ENCODE measurements around the gene CNOT10.
"Not testable (repeated sequence)": the region's sequence is repeated elsewhere in the genome, so short reads cannot be mapped to it uniquely, and the experiment has no call there.

The CNOT10 gene

DNA sequence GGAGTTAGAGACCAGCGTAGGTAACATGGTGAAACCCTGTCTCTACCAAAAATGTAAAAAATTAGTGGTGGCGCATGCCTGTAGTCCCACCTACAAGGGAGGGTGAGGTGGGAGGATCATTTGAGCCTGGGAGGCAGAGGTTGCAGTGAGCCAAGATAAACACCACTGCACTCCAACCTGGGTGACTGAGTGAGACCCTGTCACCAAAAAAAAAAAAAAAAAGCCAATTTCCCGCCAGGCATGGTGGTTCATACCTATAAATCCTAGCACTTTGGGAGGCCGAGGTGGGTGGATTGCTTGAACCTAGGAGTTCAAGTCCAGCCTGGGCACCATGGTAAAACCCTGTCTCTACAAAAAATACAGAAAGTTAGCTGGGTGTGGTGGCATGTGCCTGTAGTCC is 6.9 kb downstream of the CNOT10 start:
- DNase-seq: no peak

DNA sequence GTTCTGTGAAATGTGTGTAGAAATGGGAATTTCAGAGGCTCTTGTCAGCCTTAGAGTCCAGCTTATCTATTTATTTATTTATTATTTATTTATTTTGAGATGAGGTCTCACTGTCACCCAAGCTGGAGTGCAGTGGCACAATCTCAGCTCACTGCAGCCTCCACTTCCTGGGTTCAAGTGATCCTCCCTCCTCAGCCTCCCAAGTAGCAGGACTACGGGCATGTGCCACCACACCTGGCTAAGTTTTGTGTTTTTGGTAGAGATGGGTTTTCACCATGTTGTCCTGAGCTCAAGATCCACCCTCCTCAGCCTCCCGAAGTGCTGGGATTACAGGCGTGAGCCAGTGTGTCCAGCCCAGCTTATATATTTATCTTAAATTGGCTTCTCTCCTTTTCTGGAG is 11.5 kb downstream of the CNOT10 start:
- DNase-seq: no peak

DNA sequence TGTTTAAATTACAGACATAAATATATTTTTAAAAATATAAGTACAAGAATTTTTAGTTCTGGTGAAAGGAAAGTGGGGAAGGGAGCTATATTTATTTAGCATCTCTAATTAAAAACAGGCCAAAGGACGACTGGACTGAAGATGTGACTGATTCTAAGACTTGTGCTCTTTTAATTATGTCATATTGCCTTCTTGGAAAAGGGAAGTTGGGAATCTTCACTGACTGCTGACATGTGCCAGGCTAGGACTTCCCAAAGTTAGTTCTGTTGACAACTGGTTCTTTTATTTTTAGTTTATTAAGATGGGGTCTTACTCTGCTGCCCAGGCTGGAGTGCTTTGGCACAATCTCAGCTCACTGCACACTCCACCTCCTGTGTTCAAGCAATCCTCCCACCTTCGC is 13.5 kb downstream of the CNOT10 start:
- no peak for DNase-seq

DNA sequence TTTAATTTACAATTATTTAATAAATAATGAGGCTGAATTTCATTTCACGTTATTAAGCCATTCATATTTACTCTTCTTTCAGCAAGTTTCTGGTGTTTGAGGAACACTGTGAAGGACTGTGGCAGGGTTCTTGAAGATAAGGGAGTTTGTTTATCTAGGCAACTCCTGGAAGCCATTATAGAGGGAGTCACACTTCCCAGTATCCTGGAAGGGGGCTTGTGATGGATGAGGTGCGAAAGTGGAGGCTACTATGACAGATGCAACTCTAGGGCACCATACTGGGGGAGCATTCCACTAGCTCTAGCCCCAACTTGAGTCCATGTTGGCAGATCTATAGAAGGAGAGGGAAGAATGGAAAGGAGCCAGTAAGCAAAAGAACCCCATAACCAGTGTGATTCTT is 14.4 kb downstream of the CNOT10 start:
- DNase-seq: no peak

DNA sequence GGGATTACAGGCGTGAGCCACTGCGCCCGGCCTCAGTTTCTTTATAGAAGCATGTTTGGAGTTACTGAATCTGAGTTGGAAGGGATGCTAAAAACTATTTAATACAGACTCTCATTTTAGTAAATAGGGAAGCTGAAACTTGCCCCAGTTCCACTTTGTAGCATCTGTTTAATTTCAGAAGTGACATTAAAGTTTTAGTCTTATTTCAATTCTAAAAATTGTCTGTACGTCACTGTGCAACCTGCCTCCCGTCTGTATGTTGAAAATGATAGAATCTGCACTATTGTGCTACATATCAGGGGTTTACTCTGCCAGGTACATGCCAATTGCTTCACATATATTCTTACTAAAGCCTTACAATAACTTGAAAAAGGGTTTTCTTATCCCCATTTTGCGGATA is 15.3 kb downstream of the CNOT10 start:
- DNase-seq: no peak

DNA sequence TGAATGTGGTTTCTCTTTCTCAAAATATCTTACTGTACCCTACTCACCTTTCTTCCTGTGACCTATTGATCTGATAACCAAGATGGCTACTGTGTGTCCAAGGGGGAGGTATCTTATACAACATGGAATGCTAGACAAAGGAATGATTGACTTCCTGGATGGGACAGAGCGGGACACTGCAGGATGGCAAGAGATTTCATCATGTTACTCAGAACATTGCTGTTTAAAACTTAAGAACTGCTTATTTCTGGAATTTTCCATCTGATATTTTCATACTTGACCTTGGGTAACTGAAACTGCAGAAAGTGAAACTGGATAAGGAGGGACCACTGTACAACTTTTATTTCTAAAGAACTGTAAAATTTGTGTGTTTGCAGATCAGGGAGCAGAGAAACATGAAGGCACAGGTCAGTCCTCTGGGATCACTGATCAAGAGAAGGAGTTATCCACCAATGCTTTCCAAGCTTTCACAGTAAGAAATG is 18.5 kb downstream of the CNOT10 start:
- DNase-seq: no peak

DNA sequence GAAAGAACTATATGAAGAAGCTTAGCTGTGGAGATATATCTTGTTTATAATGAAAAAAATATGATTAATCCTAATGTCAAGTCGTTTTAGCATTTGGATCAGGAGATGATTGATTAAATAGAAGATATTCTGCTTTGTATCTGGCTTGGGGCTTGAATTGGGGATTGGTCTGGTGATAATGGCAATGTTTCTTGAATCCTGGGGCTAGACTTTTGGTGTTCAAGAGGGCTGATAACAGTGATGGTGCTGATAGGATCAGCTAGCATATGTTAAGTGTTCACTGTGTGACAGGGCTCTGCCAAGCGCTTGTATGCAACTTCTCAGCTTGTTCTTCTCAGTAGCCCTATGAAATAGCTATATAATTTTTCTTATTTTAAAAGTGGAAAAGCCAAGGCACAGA is 20.2 kb downstream of the CNOT10 start:
- DNase-seq: no peak

DNA sequence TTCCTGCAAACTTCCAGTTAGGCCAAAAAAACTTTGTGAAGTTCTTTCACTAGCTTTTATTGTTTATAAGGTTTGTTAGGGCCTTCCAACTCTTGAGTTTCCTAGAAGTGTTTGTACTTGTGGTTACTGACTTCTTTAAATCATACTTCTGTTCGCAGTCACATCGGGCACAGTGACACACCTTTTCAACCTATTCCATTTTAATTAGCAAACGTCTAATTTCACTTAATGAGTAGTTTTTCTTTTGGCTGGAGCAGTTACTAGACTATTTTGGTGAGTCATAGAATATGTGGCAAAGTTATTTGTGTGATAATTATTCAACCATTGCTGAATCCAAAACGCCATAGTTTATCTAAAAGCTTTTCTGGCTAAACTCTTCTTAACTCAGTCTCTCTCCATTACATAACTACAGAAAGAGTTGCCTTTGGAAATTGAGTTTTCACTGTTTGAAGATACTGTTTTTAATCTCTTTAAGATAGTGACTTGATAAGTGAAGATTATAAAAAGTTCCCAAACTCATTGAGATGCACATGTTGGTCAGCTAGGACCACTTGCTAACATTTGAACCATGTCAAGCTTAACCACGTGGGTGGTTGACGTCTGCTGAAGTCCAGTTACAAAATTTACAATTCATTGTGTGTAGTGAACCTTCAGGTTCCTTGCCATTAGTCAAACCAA is 21.5 kb downstream of the CNOT10 start:
- no peak for DNase-seq

DNA sequence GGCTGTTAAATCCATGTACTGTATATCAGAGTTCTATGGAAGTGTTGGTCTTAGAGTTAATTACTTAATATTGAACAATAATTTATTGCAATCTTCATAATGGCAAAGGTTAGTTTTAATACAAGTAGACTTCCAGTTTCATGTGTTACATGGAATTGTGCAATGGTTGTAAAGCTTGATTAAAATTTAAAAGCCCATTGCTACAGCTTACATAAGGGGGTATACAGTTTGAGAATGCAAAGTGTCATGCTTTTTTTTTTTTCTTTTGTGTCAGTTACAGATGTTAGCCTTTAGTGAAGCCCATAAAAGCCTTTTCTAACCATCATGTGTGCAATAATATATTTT is 22.0 kb downstream of the CNOT10 start:
- DNase-seq: no peak

DNA sequence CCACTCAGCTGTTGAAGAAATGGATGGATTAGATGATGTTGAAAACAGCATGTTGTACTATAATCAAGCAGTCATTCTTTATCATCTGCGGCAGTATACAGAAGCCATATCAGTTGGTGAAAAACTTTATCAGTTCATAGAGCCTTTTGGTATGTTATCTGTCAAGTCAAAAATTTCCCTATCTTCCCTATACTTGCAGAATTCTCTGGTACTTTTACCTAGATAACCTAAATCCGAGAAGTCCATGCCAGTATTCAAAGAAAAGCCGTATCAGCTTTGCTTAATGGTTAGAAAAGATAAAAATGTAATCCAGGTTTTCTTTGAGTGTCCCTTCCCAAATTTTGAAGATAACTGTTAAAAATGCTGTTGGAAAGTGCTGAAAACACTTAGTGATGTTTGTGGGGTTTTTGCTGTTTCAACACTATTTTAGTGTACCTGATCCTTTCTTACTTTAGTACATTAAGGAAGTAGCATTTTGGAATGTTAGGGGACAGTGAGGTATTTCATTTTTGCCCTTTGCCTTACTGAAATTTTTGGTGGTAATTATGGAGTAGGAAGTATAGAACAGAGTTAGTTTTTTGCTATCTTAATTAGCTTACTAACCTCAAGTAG is 23.8 kb downstream of the CNOT10 start:
- no peak for DNase-seq

DNA sequence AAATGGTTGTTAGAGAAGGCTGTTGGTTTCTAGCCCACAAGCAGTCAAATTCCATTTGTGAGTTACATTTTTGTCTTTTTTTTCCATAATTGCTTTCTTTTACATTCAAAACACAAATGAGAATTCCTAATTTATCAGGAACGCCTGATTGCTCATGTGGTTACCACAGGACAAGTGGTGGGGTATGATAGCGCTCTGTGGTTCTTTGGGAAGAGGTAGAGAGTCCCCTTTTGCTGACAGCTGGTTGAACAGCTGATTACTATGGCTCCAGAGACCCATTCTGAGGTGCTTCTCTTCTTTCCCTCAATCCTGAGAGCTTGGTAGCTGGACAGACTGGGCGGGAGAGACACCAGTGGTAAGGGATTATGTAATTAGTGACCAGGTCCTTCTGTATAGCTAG is 24.4 kb downstream of the CNOT10 start:
- no peak for DNase-seq

DNA sequence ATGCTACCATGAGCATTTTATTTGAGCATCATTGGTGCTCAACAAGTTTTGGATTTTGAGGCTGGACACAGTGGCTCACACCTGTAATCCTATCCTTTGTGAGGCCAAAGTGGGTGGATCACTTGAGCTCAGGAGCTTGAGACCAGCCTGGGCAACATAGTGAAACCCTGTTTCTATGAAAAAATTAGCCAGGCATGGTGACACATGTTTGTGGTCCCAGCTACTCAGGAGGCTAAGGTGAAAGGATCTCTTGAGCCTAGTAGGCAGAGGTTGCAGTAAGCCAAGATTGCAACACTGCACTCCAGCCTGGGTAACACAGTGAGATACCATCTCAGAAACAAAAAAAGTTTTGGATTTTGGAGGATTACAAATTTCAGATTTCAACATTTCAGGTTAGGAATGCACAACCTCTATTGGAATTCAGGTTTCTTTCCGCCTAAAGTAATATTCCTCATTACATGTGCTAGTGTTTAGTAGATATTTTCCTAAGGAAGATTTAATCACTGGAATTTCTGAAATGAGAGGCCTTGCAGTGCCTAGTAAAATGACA is 27.6 kb downstream of the CNOT10 start:
- no peak for DNase-seq

DNA sequence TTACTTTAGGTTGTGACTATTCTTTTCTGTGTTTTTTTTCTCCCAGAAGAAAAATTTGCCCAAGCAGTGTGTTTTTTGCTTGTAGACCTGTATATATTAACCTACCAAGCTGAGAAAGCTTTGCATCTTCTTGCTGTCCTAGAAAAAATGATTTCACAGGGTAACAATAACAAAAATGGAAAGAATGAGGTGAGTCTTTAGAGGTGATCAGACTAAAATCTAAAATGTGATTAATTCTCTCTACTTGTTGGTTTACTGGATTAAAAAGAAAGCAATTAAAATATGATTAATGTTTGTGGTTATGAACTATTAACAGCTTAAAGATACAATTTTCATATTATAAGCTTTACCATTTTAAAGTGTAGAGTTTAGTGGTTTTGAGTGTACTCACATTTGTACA is 28.2 kb downstream of the CNOT10 start:
- no peak for DNase-seq

DNA sequence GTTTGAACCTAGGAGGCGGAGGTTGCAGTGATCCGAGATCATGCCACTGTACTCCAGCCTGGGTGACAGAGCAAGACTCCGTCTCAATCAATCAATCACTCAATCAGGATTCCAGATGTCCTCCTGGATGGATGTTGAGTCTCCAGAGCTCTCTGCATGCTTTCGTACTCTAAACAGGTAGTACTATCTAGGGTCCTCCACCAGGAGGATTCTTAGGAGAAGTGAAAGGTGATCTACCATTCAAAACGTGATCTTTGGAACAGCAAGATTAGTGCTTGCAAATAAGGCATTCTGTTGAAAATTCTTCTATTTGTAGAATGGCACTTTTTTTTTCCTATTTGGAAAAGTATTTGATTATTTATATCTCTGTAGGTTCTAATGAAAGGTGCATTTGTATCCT is 34.3 kb downstream of the CNOT10 start:
- no peak for DNase-seq

DNA sequence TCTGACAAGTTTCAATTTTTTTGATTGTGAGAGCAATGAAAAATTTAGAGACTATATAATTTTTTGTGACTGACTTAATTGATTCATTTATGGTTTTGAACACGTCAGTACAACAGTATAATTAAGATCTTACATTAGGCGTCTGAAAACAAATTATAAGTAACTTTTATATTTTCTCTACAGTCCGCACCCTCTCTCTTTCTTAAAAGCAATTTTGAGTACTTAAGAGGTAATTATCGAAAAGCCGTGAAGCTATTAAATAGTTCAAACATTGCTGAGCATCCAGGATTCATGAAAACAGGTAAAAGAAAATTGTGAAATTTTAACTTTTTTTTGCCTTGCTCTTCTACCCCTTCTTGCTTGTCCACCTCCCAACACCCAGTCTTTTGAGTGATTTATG is 34.9 kb downstream of the CNOT10 start:
- DNase-seq: no peak

DNA sequence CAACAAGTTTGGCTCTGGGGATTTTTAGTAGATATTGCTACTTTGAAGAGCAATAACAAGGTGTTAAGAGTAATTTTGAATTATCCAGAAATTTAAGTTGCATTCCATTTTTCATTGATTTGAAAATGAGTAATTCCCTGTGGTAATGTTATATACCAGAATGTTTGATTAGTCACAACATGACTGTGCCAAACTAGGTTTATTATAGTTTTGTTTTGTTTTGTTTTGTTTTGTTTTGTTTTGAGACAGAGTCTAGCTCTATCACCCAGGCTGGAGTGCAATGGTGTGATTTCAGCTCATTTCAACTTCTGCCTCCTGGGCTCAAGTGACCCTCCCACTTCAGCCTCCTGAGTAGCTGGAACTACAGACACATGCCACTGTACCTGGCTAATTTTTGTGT is 40.7 kb downstream of the CNOT10 start:
- DNase-seq: no peak

DNA sequence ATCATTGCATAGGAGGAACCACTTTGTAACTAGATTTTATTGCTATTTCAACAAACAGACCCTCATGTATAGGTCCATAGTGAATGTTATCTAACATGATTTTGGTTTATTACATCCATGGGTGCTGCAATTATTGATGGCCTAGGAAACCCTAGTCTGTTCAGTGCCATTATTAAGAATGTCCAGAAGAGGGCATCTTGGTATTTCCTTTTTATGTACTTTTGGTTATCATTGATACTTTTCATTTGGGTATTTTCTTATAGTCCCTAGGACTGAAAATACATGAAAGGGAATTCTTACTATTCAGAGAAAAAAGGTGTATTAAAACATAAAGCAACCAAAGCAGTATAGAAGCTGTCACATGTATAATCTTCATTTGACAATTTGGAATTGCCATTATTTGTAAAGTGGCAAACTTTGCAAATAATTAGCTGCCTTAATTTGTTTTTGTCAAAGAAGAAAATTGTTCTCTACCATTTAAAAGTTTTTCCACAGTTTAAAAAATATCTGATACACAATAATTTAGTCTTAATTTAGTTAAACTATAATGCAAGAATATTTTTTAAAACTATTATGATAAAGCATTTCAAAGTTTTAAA is 48.7 kb downstream of the CNOT10 start:
- no peak for DNase-seq

DNA sequence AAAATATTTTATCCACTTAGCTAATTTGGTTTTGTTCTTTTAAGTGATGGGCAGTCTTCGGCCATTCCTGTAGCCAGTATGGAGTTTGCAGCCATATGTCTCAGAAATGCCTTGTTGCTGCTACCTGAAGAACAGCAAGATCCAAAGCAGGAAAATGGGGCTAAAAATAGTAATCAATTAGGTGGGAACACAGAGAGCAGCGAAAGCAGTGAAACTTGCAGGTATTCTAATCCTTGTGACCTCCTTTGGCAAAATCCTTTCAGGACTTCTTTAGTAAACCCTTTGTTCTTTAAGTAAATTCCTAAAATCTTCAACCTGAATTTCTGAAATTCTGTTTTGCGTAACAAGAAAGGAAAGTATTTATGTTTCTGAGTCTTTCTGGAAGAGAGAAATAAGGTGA is 49.8 kb downstream of the CNOT10 start:
- DNase-seq: no peak

DNA sequence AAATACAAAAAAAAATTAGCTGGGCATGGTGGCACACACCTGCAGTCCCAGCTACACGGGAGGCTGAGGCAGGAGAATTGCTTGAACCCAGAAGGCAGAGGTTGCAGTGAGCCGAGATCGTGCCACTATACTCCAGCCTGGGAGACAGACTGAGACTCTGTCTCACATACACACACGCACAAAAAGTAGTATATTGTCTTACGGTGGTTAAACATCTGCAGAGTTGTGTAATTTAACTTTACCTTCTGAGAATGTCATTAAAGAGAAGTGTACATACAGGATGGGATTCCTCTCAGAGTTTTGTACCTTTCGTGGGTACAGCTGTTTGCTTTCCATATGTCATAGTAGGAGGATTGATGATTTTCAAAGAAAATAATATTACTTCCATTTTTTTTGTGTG is 58.5 kb downstream of the CNOT10 start:
- not testable (repeated sequence) for DNase-seq

DNA sequence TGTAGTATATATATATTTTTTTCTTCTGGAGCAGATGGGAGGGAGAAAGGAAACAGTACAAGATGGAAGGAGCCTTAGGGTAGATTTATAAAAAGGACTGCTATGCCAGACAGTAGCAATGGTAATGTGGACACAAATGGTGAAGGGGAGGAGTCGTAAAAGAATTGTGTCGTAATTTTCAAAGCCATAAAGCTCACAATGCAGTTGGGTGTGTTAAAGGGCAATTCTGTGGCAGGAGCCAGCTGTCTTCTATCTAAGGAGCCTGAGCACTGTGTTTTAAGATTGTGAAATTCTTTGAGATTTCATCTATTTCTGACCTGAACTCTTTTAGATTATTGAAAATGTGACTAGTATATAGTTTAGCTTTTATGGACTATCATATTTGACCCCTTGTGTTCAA is 58.9 kb downstream of the CNOT10 start:
- DNase-seq: no peak

DNA sequence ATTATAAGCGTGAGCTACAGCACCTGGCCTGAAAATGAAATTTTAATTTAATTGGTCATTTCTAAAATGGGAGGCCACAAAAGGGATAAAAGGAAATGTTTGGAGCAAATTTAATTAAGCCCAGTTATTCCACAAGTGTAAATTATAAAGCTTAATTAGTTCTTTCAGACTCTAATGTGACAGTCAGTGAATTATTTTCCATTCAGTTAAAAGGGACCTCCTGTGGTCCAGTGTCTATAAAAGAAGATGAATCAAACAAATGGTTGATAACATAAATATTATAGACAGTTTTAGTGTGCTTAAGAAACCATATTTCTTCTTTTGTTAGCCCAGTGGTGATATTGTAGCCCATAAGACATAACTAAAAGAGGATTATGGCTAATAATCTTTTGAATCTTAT is 66.4 kb downstream of the CNOT10 start:
- no peak for DNase-seq

DNA sequence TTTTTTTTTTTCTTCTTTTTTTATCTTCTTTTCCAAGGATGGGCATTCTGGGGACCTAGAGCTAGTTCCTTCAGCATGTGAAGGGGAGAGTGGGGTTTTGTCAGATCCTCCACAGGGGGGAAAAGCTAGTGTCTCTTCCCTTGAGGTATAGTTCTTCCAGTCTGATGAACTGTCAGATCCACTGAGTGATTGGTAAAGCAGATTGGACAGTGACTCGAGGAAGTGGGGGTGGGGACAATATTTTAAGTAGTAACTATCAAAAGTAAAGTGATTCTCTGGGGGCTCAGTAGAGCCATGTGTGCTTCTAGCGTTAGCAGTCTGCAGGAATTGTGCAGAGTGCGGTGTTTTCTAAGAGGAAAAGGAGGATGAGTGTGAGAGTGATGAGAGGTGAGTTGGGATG is 70.8 kb downstream of the CNOT10 start:
- DNase-seq: no peak

DNA sequence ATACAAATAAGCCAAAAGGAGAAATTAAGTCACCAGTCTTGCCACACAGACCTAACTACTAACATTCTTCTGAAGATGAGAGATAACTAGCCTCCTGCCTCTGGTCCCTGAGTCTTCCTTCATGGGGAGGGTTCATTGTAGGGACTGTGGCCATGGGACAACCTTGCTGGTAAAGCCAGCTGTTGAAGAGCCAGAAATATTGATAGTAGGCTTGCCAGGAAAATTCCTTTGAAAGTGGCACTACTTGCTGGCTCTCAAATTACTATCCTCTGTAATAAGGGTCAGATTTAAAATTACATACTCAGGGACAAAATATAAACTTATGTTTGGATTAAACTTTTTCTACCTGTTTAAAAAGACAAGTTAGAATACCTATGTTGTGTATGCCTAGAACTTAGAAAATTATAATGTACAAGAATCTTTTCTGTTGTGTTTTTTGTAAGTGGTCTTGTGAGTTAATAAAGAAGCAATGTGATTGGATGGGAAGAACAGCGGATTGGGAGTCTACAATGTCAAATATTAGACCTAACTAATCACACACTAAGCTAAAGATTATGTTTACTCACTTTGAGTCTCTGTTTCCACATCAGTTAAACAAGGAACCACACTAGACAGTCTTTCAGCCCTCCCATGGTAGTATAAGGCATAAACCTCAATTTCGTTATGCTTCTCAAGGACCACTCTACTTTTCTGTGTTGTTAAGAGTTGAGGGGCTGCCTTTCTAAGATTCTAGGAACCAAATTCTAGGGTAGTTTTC is 72.8 kb downstream of the CNOT10 start:
- no peak for DNase-seq

DNA sequence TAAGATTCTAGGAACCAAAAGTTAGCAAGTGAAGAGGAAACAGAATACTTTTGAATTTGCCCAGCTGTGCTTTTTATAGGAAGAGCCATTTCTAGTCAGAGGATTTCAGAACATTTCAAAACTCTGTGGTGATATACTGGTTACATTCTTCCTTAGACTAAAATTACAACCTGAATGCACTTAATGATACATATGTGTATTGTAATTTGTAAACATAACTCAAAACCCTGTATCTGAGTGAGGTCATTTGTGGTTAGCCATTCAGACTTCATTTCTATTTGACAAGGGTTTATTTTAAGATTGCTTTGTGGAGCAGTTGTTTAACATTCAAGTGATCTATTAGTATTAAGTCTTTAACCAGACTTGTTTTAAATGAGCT is 73.4 kb downstream of the CNOT10 start:
- DNase-seq: no peak

Measured in islet precursor cell (in vitro differentiated cells).